ENCODE results near the gene ATE1.
A peak's percentile ranks its signal among the peaks of the same experiment; 100 is the strongest.
"Not testable (repeated sequence)": the region's sequence is repeated elsewhere in the genome, so short reads cannot be mapped to it uniquely, and the experiment has no call there.

ATE1 gene

GRCh38 chr10:121739114-121739513 is 188.7 kb downstream of the ATE1 start:
- DNase-seq (ENCODE audit: low spot score): no peak

- DNase-seq (ENCODE audit: low spot score): no peak
Measured at GRCh38 chr10:121736315-121737130, 191.3 kb downstream of the ATE1 start.

GRCh38 chr10:121735263-121735662 is 192.6 kb downstream of the ATE1 start:
- no peak for DNase-seq (ENCODE audit: low spot score)

- DNase-seq (ENCODE audit: low spot score): no peak
Measured at GRCh38 chr10:121734589-121735045, 193.2 kb downstream of the ATE1 start.

- no peak for DNase-seq (ENCODE audit: low spot score)
Measured at GRCh38 chr10:121732656-121733445, 195.0 kb downstream of the ATE1 start.

- DNase-seq (ENCODE audit: low spot score): no peak
Measured at GRCh38 chr10:121732172-121732571, 195.7 kb downstream of the ATE1 start.

GRCh38 chr10:121724282-121724681 is 203.5 kb downstream of the ATE1 start:
- DNase-seq (ENCODE audit: low spot score): no peak

- DNase-seq (ENCODE audit: low spot score): no peak
Measured at GRCh38 chr10:121722665-121723064, 205.2 kb downstream of the ATE1 start.

GRCh38 chr10:121721257-121721656 is 206.6 kb downstream of the ATE1 start:
- DNase-seq (ENCODE audit: low spot score): no peak

- no peak for DNase-seq (ENCODE audit: low spot score)
Measured at GRCh38 chr10:121715969-121716368, 211.9 kb downstream of the ATE1 start.

GRCh38 chr10:121715076-121715475 is 212.8 kb downstream of the ATE1 start:
- no peak for DNase-seq (ENCODE audit: low spot score)

GRCh38 chr10:121713486-121713885 is 214.3 kb downstream of the ATE1 start:
- no peak for DNase-seq (ENCODE audit: low spot score)

- no peak for DNase-seq (ENCODE audit: low spot score)
Measured at GRCh38 chr10:121710971-121711370, 216.9 kb downstream of the ATE1 start.

- DNase-seq (ENCODE audit: low spot score): no peak
Measured at GRCh38 chr10:121710207-121710606, 217.6 kb downstream of the ATE1 start.

GRCh38 chr10:121709675-121710073 is 218.2 kb downstream of the ATE1 start:
- DNase-seq (ENCODE audit: low spot score): no peak

GRCh38 chr10:121708728-121709674 is 218.8 kb downstream of the ATE1 start:
- DNase-seq (ENCODE audit: low spot score): no peak

GRCh38 chr10:121702351-121703320 is 225.2 kb downstream of the ATE1 start:
- DNase-seq (ENCODE audit: low spot score): peak; percentile 19

- no peak for DNase-seq (ENCODE audit: low spot score)
Measured at GRCh38 chr10:121700416-121700815, 227.4 kb downstream of the ATE1 start.

GRCh38 chr10:121699703-121700102 is 228.1 kb downstream of the ATE1 start:
- not testable (repeated sequence) for DNase-seq (ENCODE audit: low spot score)

- no peak for DNase-seq (ENCODE audit: low spot score)
Measured at GRCh38 chr10:121698902-121699301, 228.9 kb downstream of the ATE1 start.

- no peak for DNase-seq (ENCODE audit: low spot score)
Measured at GRCh38 chr10:121698336-121698735, 229.5 kb downstream of the ATE1 start.

Data from putamen (tissue), 1 donor.